Type B pancreatic cell (in vitro differentiated cells): ENCODE results near the gene CCDC186. TPM values are rescaled to one million over a fixed set of nuclear protein-coding genes. Genes with fewer than 3 reads are reported as not detected.

ENCODE experiments used
- DNase-seq: peaks from one replicate; pipeline ENCODE4 v3.0.0; 2021; ENCODE audit warnings: mixed read lengths; ENCODE audit not compliant: unreplicated experiment; ENCODE audit errors: extremely low spot score
- H3K27ac Mint-ChIP-seq: 2 replicates; pipeline ENCODE4 v1.8.0; 2021; ENCODE audit warnings: mild to moderate bottlenecking, mixed read lengths
- H3K27me3 Mint-ChIP-seq: 2 replicates; pipeline ENCODE4 v1.8.0; 2021; ENCODE audit warnings: mixed read lengths
- H3K36me3 Mint-ChIP-seq: 2 replicates; pipeline ENCODE4 v1.8.0; 2021; ENCODE audit warnings: mixed read lengths
- H3K4me1 Mint-ChIP-seq: one replicate; pipeline ENCODE4 v1.8.0; 2021; ENCODE audit warnings: mixed read lengths; ENCODE audit not compliant: unreplicated experiment
- H3K4me3 Mint-ChIP-seq: 2 replicates; pipeline ENCODE4 v1.8.0; 2021; ENCODE audit warnings: mild to moderate bottlenecking, mixed read lengths
- H3K9me3 Mint-ChIP-seq: 2 replicates; pipeline ENCODE4 v1.8.0; 2021; ENCODE audit warnings: mixed read lengths
- total RNA-seq: library from RNA; stranded (reverse); gene quantifications from 2 replicates; pipeline ENCODE4 v1.2.1, GENCODE V29; 2021; ENCODE audit warnings: low replicate concordance
- TF ChIP-seq, protein P1 (sequence below): fragments of 200-600 bp; sonication (generic); conservative IDR thresholded peaks from 2 replicates; pipeline ENCODE4 v1.5.0; 2021; ENCODE audit warnings: antibody characterized with exemption, mild to moderate bottlenecking

CCDC186 gene
- total RNA-seq, 1 donor from 2014 or later = 21.0 TPM

DNA sequence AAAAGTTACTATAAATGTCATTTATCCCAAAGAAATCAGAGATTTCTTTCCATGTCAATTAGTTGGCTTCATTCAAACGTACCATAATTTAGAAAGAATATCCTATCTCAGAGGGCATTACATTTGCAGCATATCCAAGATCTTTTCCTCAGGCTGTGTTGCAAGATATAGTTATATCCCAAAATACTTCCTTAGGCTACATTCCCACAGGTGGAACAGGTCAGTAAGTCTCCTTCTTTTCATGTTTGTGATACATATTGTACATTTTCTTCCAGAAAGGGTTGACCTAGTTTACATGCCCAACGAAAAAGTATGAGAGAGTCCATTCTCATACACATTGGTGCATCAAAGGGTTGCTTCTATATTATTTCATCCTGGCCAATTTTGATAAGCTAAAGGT lies 38.1 kb upstream of the CCDC186 start:
- Mint-ChIP-seq H3K4me1 (no peaks in the 10 kb centered on the region), H3K36me3 (no peaks in the 10 kb centered on the region), H3K9me3 (no peaks in the 10 kb centered on the region), H3K4me3 (no peak overlapping the region), H3K27me3 (no peaks in the 10 kb centered on the region), H3K27ac (no peak overlapping the region)
- TF ChIP-seq, protein P1, sequence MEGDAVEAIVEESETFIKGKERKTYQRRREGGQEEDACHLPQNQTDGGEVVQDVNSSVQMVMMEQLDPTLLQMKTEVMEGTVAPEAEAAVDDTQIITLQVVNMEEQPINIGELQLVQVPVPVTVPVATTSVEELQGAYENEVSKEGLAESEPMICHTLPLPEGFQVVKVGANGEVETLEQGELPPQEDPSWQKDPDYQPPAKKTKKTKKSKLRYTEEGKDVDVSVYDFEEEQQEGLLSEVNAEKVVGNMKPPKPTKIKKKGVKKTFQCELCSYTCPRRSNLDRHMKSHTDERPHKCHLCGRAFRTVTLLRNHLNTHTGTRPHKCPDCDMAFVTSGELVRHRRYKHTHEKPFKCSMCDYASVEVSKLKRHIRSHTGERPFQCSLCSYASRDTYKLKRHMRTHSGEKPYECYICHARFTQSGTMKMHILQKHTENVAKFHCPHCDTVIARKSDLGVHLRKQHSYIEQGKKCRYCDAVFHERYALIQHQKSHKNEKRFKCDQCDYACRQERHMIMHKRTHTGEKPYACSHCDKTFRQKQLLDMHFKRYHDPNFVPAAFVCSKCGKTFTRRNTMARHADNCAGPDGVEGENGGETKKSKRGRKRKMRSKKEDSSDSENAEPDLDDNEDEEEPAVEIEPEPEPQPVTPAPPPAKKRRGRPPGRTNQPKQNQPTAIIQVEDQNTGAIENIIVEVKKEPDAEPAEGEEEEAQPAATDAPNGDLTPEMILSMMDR = no peak
- no peak for DNase-seq

DNA sequence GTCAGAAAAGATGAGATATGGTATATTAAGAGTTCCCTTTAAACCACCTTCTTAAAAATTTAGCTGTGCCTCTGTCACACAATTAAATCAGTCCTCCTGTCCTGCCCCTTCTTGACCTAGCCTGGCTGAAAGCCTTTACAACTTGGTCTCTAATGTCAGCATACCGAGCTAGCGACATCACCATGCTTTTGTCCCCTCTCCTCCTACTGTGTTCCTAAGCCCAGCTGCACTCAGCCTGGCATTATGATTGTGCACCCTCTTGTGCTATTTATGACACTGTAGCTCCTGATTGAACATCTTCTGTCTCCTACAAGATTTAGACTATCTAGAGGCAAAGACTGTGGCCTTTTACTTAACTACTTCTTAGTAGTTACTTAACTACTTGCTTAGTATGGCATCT lies 34.3 kb upstream of the CCDC186 start:
- Mint-ChIP-seq H3K9me3 (no peaks in the 10 kb centered on the region), H3K27me3 (no peaks in the 10 kb centered on the region), H3K4me3 (no peak overlapping the region), H3K4me1 (no peaks in the 10 kb centered on the region), H3K36me3 (no peaks in the 10 kb centered on the region), H3K27ac (no peak overlapping the region)
- TF ChIP-seq, protein P1 = no peak
- DNase-seq = no peak

DNA sequence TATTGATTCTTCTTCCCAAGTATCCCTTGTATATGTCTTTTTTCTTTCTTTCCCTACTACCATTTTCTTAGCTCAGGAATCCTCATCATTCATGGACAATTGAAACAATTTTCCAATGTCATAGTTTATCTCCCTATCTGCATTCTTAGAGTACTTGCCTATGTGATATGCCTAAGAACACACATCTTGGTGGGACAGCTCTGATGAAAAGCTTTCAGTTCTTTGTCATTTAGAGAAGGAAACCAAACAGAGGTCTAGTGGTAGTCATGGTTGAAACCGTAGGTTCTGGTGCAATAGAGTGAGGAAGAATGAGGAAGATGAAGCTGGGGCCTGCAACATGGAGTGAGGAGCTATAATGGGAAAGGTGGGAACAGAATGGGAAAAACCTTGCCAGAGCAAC lies 33.3 kb upstream of the CCDC186 start:
- H3K4me1 Mint-ChIP-seq = no peaks in the 10 kb centered on the region
- TF ChIP-seq, protein P1 = no peak
- no peak overlapping the region for H3K4me3 Mint-ChIP-seq
- H3K27ac Mint-ChIP-seq = no peak overlapping the region
- no peaks in the 10 kb centered on the region for H3K36me3 Mint-ChIP-seq
- H3K9me3 Mint-ChIP-seq = no peaks in the 10 kb centered on the region
- H3K27me3 Mint-ChIP-seq = no peaks in the 10 kb centered on the region
- DNase-seq = no peak

DNA sequence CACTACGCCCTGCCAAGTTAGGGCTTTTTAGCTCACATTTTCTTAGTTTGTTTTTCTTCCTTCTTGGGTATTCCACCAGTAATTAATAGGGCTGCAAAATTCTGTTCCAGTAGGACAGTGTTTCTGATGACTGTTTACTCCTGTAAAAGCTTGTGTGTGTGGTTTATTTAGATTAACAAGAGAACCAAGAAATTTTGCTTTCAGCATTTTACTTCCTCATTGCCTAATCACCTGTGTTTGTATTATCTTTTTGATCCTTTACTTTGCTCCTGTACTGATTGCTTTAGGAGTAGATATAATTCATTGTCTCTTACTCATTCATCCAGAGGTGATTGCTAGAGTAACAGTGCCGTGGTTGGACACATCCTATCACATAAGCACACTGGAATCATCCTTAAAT lies 32.9 kb upstream of the CCDC186 start:
- H3K4me1 Mint-ChIP-seq = no peaks in the 10 kb centered on the region
- no peaks in the 10 kb centered on the region for H3K9me3 Mint-ChIP-seq
- DNase-seq = no peak
- H3K27ac Mint-ChIP-seq = no peak overlapping the region
- H3K4me3 Mint-ChIP-seq = no peak overlapping the region
- H3K36me3 Mint-ChIP-seq = no peaks in the 10 kb centered on the region
- no peaks in the 10 kb centered on the region for H3K27me3 Mint-ChIP-seq
- TF ChIP-seq, protein P1 = no peak

DNA sequence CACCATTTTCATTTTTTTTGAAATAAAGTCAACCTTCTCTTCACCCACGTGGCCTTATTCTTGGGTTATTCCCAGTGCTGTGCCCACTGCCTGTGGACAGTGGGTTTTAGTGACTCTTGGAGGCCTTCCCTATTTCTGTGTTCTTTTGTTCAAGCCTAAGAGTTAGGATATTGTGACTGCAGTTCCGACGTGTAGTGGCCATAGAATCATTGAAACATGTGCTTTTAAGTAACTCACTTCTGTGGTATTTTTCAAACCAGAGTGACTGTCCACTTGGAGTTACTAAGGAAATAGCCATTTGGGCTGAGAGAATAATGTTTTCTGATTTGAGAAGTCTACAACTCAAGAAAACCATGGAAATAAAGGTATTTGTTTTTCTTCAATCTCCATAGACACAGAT lies 28.8 kb upstream of the CCDC186 start:
- no peak for DNase-seq
- Mint-ChIP-seq H3K27ac (no peak overlapping the region), H3K4me1 (no peaks in the 10 kb centered on the region), H3K36me3 (no peaks in the 10 kb centered on the region), H3K27me3 (no peaks in the 10 kb centered on the region), H3K9me3 (no peaks in the 10 kb centered on the region), H3K4me3 (no peak overlapping the region)
- TF ChIP-seq, protein P1 = no peak

DNA sequence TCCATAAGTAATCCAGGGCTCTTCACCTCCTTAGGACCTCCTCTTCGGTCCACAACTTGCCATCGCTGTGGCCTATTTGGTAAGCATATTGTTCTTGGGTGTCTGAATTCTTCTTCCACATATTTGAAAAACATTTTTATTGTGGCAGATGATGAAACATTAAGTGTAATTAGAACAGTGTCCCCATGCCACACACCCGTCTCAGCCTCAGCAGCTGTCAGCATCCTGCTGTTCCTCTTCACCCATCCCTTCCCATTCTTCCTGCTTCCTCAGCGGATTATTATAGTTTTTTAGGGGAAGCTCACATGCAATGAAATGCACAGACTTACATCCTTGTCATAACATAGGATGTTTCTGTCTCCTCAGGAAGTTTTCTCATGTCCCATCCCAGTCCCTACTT lies 25.2 kb upstream of the CCDC186 start:
- Mint-ChIP-seq H3K27ac (no peak overlapping the region), H3K9me3 (no peaks in the 10 kb centered on the region), H3K27me3 (peaks cover 3% of the 10 kb centered on the region), H3K4me1 (no peaks in the 10 kb centered on the region), H3K36me3 (no peaks in the 10 kb centered on the region), H3K4me3 (no peak overlapping the region)
- TF ChIP-seq, protein P1 = no peak
- DNase-seq = no peak
